K562 (cell line): ENCODE results near the gene BHLHE23.

Experiments
- CHD1 ChIP-seq: fragments of 200-600 bp; sonication (generic); IDR thresholded peaks from one replicate; pipeline ENCODE4 v1.6.1; 2012; ENCODE audit warnings: mild to moderate bottlenecking, moderate library complexity, low read length, inconsistent platforms
- ESRRA ChIP-seq: fragments of 450-650 bp; IDR thresholded peaks from 2 replicates; pipeline ENCODE4 v1.6.1; 2014; ENCODE audit warnings: low read depth, mild to moderate bottlenecking, moderate library complexity, borderline replicate concordance
- HDAC6 ChIP-seq: IDR thresholded peaks from 2 replicates; pipeline ENCODE4 v1.6.1; 2012; ENCODE audit warnings: low read depth, mild to moderate bottlenecking, control low read depth, inconsistent platforms, low read length, moderate library complexity
- POLR2AphosphoS5 ChIP-seq: IDR thresholded peaks from 2 replicates; pipeline ENCODE4 v1.6.1; 2011; ENCODE audit warnings: mild to moderate bottlenecking, low read depth, low read length, moderate library complexity; ENCODE audit not compliant: control insufficient read depth, insufficient read depth
- PREB ChIP-seq: sonication (generic); formaldehyde crosslinking; IDR thresholded peaks from 2 replicates; pipeline ENCODE4 v1.8.1; 2023; ENCODE audit warnings: mild to moderate bottlenecking, missing genetic modification reagents
- RCOR1 ChIP-seq, 2 experiments: IDR thresholded peaks; 2 replicates each; pipeline ENCODE4 v1.6.1; 2012; ENCODE audit warnings: low read depth in 2 of 2, low read length in 2 of 2, borderline replicate concordance in 1 of 2, improper control_type of control experiment in 1 of 2
- RFX7 ChIP-seq: fragments of 250-450 bp; sonication (Bioruptor Pico); IDR thresholded peaks from 2 replicates; pipeline ENCODE4 v1.5.1; 2021; ENCODE audit warnings: mild to moderate bottlenecking
- ZKSCAN8 ChIP-seq: fragments of 200-800 bp; sonication (Bioruptor generic); IDR thresholded peaks from 2 replicates; pipeline ENCODE4 v1.6.1; 2016; ENCODE audit warnings: missing genetic modification characterization, missing compliant biosample characterization
- ZNF609 ChIP-seq: sonication (generic); formaldehyde crosslinking; IDR thresholded peaks from 2 replicates; pipeline ENCODE4 v1.8.1; 2023; ENCODE audit warnings: missing genetic modification reagents, mild to moderate bottlenecking, borderline replicate concordance
- ZNF695 ChIP-seq: fragments of 450-650 bp; formaldehyde crosslinking; IDR thresholded peaks from 2 replicates; pipeline ENCODE4 v1.4.0; 2020; ENCODE audit warnings: mild to moderate bottlenecking, moderate library complexity
- TF ChIP-seq, protein P1 (sequence below): sonication (generic); formaldehyde crosslinking; IDR thresholded peaks from 2 replicates; pipeline ENCODE4 v1.8.0; 2022; ENCODE audit warnings: mild to moderate bottlenecking, missing genetic modification reagents
- TF ChIP-seq, protein P2 (sequence below), 3 experiments: IDR thresholded peaks in 2 of 3; conservative IDR thresholded peaks in 1 of 3; 2 replicates each; pipeline ENCODE4 v1.5.1; 2011 to 2012; ENCODE audit warnings: low read length in 3 of 3, mild to moderate bottlenecking in 3 of 3, control low read depth in 2 of 3, improper control_type of control experiment in 1 of 3, inconsistent platforms in 1 of 3, low read depth in 1 of 3, mixed read lengths in 1 of 3, moderate library complexity in 1 of 3; ENCODE audit not compliant: insufficient read depth in 2 of 3
- TF ChIP-seq, protein P3 (sequence below): fragments of 250-450 bp; sonication (Bioruptor Pico); IDR thresholded peaks from 2 replicates; pipeline ENCODE4 v1.5.0; 2021

GRCh38 chr20:63046841-63047240 lies 40.1 kb upstream of the BHLHE23 start:
- TF ChIP-seq ZKSCAN8 (CRISPR knock-in tag) (no peak), ZNF695 (CRISPR knock-in tag) (no peak), ESRRA (no peak), RCOR1 (IDR thresholded peaks at IDR 0.05; ENCODE audit: borderline replicate concordance in 1 of 2, low read depth in 2 of 2, low read length in 2 of 2) (no peak), ZNF609 (CRISPR knock-in tag) (no peak), POLR2AphosphoS5 (no peak), RFX7 (CRISPR knock-in tag) (no peak), CHD1 (no peak), PREB (no peak), HDAC6 (no peak)
- TF ChIP-seq, protein P1, sequence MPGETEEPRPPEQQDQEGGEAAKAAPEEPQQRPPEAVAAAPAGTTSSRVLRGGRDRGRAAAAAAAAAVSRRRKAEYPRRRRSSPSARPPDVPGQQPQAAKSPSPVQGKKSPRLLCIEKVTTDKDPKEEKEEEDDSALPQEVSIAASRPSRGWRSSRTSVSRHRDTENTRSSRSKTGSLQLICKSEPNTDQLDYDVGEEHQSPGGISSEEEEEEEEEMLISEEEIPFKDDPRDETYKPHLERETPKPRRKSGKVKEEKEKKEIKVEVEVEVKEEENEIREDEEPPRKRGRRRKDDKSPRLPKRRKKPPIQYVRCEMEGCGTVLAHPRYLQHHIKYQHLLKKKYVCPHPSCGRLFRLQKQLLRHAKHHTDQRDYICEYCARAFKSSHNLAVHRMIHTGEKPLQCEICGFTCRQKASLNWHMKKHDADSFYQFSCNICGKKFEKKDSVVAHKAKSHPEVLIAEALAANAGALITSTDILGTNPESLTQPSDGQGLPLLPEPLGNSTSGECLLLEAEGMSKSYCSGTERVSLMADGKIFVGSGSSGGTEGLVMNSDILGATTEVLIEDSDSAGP (CRISPR knock-in tag): no peak
- TF ChIP-seq, protein P2, sequence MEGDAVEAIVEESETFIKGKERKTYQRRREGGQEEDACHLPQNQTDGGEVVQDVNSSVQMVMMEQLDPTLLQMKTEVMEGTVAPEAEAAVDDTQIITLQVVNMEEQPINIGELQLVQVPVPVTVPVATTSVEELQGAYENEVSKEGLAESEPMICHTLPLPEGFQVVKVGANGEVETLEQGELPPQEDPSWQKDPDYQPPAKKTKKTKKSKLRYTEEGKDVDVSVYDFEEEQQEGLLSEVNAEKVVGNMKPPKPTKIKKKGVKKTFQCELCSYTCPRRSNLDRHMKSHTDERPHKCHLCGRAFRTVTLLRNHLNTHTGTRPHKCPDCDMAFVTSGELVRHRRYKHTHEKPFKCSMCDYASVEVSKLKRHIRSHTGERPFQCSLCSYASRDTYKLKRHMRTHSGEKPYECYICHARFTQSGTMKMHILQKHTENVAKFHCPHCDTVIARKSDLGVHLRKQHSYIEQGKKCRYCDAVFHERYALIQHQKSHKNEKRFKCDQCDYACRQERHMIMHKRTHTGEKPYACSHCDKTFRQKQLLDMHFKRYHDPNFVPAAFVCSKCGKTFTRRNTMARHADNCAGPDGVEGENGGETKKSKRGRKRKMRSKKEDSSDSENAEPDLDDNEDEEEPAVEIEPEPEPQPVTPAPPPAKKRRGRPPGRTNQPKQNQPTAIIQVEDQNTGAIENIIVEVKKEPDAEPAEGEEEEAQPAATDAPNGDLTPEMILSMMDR (IDR thresholded peaks at IDR 0.05 in 2 of 3, conservative IDR thresholded peaks at IDR 0.05 in 1 of 3; ENCODE audit: insufficient read depth in 2 of 3, low read depth in 1 of 3, low read length in 3 of 3): no peak
- TF ChIP-seq, protein P3, sequence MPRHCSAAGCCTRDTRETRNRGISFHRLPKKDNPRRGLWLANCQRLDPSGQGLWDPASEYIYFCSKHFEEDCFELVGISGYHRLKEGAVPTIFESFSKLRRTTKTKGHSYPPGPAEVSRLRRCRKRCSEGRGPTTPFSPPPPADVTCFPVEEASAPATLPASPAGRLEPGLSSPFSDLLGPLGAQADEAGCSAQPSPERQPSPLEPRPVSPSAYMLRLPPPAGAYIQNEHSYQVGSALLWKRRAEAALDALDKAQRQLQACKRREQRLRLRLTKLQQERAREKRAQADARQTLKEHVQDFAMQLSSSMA (CRISPR knock-in tag): no peak
